SK-N-SH (cell line): ENCODE results near the gene TBKBP1.

Experiments used
- EZH2phosphoT487 ChIP-seq: fragments of 200-600 bp; sonication (generic); IDR thresholded peaks from 2 replicates; pipeline ENCODE4 v1.6.1; 2017; ENCODE audit warnings: low read depth, mixed run types, mild to moderate bottlenecking, antibody characterized with exemption, moderate library complexity, borderline replicate concordance
- RXRA ChIP-seq: IDR thresholded peaks from 2 replicates; pipeline ENCODE4 v1.4.0; 2012; ENCODE audit warnings: low read depth, mild to moderate bottlenecking, borderline replicate concordance
- TF ChIP-seq, protein P1 (sequence below): fragments of 200-600 bp; sonication (generic); IDR thresholded peaks from 2 replicates; pipeline ENCODE4 v1.6.1; 2017; ENCODE audit warnings: antibody characterized with exemption, mild to moderate bottlenecking, moderate library complexity

DNA sequence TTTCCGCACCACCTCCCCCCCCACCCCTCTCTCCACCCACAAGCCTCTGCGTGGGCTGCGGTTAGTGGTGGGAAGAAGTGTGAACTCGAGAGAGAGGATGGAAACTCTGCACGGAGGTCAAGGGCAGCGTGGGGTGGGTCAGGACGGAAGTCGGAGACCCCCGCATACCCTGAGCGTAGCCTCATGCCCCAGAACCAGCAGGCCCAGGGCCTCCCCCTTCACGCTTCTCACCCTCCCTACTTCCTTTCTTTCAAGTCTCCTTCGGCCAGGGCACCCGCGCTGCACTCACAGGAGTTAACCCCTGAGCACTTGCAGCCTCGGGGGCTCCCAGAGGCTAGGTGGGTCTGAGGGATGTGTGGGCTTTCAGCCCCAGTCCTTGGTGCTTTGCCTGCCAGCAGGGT, 9.2 kb downstream of the TBKBP1 start:
- TF ChIP-seq, protein P1, sequence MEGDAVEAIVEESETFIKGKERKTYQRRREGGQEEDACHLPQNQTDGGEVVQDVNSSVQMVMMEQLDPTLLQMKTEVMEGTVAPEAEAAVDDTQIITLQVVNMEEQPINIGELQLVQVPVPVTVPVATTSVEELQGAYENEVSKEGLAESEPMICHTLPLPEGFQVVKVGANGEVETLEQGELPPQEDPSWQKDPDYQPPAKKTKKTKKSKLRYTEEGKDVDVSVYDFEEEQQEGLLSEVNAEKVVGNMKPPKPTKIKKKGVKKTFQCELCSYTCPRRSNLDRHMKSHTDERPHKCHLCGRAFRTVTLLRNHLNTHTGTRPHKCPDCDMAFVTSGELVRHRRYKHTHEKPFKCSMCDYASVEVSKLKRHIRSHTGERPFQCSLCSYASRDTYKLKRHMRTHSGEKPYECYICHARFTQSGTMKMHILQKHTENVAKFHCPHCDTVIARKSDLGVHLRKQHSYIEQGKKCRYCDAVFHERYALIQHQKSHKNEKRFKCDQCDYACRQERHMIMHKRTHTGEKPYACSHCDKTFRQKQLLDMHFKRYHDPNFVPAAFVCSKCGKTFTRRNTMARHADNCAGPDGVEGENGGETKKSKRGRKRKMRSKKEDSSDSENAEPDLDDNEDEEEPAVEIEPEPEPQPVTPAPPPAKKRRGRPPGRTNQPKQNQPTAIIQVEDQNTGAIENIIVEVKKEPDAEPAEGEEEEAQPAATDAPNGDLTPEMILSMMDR = no peak
- TF ChIP-seq RXRA (no peak), EZH2phosphoT487 (no peak)
